C1 segment of cervical spinal cord (tissue), 14 donors: Measurements from ENCODE around the gene SPX.

Experiments
- DNase-seq, 14 donors: peaks; one replicate each; lab custom pipeline; 2025; lab: John Stamatoyannopoulos, UW

The SPX gene, protein sequence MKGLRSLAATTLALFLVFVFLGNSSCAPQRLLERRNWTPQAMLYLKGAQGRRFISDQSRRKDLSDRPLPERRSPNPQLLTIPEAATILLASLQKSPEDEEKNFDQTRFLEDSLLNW

DNA sequence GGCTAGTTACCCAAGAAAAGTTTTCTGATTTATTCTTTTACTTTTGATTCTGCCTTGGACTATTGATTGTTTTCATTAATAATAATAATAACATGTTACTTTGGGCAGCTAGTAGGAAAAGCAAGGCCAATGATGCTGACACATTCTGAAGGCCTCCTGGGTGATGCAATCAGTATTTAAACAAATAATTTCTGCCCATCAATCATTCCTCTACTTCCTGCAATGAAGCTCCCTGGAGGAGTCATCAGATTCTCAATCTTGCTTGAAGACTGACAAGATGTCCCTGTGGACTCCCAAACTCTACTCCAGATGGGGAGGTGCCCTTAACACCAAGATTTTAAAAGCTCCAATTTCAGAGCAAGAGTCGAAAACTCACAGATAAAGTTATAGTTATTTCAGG is at the start of gene SPX:
SPX (plus strand) TSS at position 244 of the 400 bp plus-strand sequence. CDS start 177 bp downstream, outside the sequence.
- no peak for DNase-seq

DNA sequence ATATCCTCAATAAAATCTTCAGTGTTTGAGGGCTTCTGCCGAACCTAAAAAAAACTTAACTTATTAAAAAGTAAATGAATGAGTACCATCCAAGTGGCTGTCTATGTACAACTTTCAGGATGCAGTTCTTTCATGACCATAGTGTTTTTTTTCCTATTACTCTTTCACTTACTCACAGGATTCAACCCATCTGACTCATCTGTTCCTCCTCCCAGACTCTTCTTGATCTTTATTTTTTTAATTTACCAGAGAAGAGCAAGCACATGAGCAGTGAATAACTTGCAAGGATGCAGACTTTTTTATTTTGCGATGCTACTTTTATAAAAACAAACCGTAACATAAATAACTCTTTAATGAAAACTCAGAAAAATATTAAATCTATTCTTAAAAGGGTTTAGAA is 49.1 kb upstream of the SPX start:
- DNase-seq, result no peak

DNA sequence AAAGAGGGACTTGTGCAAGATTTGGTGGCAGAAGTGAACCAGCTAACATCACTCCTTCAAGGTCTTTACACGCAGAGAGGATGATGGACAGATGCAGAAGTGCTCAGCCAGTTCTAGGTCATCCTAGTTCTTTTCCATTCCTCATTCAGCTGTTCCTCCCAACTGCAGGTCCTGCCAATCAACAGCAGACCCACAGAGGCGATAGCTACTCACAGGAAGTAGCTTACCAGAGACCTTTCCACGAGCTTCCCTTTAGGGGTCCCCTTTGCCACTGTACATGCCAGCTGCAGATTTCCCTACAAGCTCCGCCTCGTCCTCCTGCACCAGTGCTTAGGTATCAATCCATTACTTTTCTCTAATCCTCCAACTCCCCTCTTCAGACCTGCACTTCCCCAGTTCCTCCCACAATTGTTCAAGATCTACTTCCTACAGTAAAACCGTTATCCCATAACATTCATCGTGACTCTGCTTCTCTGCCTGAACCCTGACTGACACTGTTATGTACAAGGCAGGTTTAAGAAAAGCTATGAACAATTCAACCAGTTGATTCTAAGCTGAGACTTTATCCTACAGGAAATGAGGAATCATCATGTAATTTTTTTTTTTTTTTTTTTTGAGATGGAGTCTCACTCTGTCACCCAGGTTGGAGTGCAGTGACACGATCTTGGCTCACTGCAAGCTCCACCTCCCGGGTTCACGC is 47.2 kb upstream of the SPX start:
- DNase-seq, result no peak

DNA sequence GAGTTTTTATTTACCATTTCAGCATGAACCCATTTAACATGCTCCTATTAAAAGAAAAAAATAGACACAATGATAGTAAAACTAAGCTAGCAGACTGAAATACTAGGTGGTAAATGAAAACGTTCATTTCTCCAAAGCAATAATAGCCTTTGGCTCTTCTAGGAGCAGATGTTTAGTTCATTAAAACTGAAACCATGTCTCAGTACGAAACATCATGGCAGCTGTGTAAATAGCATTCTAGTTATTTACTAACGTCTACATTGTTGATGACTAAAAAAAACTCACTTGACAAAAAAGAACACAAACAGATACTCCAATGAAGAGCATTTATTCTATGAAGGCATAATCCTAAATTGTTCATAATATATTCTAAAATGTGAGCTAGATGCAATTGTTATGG is 42.6 kb upstream of the SPX start:
- no peak for DNase-seq

DNA sequence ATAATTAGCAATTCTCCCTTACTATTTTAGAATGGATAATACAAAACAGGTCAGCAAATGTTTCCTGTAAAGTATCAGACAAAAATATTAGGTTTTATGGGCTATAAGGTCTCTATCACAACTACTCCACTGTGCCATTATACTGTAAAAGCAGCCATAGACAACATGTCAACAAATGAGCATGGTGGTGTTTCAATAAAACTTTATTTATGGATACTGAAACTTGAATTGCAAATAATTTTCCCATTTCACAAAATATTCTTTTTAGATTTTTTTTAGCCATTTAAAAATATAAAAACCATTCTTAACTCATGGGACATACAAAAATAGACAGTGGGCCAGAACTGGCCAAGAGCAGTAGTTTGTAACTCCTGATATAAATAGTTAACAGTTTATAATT is 40.1 kb upstream of the SPX start:
- DNase-seq, result no peak

DNA sequence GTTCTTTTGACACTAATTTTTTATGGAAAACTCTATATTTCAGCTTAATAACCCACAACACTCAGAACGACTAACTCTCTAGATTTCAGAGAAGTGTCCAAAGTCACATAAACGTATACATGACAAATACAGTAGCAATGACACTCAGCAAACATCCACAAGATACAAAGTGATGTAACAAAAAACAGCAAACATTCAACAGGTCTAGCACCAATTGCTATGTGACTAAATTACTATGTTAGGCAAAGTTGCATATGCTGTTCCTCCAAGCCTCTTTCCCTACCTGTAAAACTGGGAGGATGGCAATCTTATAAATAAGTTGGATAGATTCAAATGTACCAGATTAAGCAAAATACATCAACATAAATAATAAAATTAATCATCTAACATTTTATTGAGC is 26.3 kb upstream of the SPX start:
- no peak for DNase-seq

DNA sequence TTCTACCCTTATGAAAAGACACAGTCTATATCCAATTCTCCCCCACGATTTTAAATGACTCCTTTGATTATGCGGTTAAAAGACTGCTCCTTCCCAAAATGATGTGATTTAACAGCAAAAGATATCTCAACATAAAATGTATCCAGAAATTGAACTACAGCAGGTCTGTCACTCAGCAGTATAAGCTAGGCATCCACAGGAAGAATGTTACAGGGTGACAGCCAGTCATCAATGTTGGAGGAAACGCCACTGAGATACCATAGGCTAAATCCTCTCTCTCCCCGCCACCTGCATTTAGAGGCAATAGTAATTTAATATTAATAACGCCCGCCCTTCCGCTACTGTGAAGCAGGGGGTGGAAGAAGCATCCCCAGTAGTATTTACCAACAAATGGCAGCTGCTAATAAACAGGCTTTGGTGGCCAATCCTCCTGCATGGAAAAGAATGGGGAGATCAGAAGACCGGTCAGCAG is 25.3 kb upstream of the SPX start:
- peak in 1 of 14 donors; percentile 38 for DNase-seq

DNA sequence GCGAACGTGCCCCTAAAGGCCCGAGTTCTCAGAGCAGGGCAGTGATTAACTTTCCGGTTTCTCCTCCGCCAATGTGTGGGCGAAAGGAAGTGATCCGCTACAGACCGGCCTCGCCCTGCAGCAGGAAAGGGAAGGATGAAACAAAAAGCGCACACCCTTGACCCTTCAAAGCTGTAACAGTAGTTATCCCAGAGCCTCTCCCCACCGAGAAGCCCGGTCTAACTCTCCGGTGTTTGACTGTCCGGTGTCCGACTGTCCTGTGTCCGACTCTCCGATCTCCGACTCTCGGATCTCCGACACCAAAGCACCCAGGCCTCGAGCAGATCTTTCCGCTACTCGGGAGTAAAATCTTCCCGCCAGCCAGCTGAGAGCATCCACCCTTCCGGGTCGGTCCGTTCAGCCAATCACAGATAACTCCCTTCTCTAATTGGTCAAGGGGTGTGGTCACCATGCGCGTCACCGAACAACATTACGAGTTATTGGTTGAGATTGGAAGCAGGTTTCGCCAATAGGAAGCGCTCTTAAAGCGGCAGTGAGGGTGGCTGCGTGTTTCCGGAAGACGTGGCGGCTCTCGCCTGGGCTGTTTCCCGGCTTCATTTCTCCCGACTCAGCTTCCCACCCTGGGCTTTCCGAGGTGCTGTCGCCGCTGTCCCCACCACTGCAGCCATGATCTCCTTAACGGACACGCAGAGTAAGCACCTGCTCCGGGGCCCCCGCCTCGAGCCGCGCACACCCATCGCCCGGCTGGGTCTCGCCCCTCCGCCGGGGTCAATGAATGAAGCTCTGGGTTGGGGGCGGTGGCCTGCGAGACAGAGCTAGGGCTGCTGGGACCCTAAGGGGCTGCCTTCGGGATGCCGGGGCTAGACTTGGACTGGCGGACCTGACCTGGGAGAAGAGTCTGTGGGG is 24.6 kb upstream of the SPX start, which contains the start of the genes GOLT1B and RECQL:
GOLT1B (plus strand) TSS at position 532 of the 906 bp plus-strand sequence; CDS start at position 667, 135 bp downstream.
RECQL (minus strand) TSS at position 378 of the 906 bp plus-strand sequence. CDS start 2,065 bp downstream, outside the sequence.
- DNase-seq, result peak; percentile 48 to 95 (median 90)

DNA sequence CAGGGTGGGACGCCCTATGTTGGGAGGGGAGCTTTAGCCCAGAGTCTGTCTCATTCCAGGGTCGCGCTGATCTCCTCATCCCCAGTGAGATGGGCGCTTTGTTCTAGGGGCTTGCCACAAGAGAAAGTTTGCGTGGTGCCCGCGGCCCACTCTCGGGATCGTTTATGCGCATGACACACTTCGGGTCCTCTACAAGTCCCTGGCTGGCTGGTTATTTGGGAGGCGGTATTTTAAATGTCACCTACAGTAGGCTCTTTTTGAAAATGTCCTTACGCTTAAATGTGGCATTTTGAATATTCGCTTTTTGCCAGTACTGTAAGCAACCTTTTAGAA is 24.0 kb upstream of the SPX start:
- DNase-seq, result peak in 2 of 14 donors; percentile 11 to 34

DNA sequence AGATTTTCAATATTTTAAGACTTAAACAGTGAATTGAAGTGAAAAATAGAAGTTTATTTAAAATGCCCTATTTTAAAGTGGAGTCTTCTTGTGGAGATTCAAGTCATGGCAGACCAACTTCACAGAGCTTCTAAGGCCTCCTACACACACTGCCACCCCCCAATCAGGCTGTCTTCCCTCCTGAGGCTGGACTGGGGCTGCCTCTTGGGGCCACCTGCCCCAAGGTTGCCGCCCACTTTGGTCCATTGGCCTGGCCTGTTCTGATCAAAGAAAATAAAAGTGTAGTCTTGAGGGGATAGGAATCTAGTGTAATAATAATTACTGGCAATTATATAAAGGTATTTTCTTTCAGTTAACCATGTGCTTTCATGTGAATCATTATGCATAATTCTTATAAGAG is 23.2 kb upstream of the SPX start:
- no peak for DNase-seq

DNA sequence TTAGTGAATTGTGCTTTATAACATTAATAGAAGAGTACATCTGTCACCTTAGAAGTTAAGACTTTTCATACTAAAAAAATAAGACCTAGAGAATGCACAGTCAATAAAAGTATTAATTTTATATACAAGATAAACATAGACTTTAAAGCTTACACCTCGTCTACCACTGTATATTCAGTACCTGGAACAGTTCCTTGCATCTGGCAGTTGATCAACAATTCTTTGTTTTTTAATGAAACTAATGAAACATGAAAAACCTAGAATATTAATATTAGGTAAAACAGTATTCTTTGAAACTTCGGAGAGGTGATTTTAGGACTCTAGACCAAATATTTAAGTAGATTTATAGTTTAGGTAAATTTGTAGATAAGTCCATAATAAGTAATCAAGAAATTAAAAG is 20.2 kb upstream of the SPX start:
- no peak for DNase-seq

DNA sequence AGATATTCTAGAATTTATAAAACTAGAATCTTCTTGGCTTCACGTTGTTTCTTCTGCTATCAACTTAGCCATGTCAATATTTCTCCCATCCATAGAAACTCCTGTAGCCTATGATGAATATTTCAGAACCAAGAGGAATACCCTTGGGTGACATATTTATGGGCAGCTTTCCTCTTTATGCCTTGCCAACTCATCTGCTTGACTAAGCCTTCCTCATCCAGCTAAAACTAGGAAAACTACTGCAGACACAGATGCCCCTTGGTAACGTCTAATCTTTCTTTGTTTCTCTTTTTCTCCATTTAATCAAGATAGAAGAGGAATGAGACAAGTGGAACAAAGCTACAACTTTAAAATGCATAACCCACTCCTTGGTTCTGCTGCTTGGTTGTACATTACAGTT is 18.2 kb upstream of the SPX start:
- no peak for DNase-seq

DNA sequence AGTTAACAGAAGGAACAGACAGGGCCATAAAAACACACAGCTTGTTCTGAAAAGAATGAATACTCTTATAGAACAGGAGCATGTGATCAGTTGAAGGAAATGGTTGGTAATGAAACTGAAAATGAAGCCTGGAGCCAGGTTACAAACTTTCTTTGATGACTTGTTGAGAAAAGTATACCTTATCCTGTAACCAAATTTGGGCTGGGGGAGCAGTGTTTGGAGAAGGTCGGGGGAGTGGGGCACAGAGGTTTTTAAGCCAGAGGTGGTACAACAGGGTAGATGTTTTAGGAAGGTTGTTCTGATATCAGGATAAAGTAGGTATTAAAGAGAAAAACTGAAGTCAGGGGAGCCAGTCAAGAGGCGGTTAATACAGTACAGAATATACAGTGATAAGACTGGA is 16.3 kb upstream of the SPX start:
- no peak for DNase-seq

DNA sequence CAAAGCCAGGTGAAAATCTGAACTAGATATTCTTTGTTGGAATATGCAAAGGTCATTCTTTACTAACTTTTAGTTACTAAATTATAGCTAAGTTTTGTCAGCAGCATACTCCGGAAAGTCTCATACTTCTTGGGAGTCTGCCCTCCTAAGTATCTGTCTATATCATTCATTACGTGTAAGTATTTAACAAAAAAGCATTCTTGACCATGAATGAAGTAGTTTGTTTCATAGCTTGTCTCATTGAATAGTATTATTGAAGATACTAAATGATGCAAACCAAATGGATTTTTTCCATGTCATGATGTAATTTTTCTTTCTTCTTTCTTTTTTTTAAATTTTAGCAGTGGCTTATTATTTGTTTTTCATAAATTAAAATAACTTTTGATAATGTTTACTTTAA is 9.8 kb upstream of the SPX start:
- no peak for DNase-seq

DNA sequence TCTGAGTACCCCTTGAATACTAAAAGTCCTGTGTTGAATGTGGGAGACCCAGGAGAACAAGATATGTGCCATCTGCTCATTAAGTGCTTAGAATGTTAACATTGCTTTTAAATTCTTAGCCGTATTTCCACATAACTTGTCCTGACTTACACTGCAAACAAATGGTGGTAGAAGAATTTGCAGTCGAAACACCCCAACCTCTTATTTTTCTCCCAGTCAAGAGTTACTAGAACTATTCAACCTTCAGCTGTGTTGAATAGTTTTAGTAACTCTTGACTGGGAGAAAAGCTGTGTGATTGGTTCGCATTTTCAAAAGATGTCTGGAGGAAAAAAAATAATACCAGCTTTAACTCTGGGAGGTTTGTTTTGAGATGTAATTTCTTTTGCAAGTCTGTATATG is 7.6 kb upstream of the SPX start:
- no peak for DNase-seq

DNA sequence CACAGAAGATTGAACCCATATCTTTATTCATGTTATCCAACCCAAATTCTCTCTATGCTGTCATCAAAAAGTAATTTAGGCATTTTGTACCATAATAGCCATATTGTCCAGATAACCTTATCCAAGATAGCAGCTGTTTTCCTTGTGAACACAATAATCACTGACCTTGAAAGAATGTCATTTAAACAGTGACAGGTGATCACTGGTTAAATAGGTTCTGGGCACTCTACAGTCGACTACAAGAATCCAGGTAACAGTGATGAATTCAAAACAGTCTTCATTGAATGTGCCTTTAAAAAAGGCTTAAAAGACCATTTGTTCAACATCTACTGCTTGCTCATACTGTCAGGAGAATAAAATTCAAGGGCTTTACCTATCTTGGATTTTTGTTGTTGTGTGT is 4.6 kb upstream of the SPX start:
- DNase-seq, result no peak

DNA sequence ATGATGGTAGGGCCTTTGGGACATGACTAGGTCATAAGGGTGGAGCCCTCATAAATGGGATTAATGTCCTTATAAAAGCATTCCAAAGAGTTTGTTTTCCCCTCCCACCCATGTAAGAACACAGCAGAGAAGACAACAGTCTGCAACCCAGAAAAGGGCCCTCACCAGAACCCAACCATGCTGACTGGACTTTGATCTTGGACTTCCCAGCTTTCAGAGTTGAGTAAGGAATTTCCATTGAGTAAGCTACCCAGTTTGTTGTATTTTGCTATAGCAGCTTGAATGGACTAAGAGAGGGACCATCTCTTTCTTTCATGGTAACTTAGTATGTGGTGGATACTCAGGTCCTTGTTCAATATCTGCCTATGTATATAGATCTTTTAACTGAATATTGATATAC is 2.9 kb upstream of the SPX start:
- DNase-seq, result no peak

DNA sequence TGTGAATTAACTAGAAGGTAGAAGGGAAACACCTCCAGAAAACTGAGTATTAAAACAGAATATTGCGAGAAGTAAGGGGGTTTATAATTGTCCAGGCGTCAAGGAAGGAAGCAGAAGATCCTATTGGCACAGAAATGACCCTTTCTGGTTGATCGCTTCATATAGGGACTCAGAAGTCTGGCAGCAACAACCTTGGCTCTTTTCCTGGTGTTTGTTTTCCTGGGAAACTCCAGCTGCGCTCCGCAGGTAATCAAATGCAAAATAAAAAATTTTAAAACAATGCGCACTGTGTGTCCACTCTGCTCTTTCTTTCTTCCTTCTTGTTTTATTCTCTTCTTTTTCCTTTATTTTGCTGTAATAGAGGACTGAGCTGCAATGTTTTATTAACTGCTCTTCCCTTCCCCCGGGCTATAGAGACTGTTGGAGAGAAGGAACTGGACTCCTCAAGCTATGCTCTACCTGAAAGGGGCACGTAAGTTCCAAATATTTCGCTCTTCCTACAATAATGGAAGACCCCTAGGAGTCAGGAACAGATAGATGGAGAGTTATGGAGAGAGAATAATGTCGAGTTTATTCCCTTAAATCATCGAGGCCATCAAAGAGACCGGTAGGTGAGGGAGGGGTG is 737 bp downstream of the SPX start:
- DNase-seq, result no peak

DNA sequence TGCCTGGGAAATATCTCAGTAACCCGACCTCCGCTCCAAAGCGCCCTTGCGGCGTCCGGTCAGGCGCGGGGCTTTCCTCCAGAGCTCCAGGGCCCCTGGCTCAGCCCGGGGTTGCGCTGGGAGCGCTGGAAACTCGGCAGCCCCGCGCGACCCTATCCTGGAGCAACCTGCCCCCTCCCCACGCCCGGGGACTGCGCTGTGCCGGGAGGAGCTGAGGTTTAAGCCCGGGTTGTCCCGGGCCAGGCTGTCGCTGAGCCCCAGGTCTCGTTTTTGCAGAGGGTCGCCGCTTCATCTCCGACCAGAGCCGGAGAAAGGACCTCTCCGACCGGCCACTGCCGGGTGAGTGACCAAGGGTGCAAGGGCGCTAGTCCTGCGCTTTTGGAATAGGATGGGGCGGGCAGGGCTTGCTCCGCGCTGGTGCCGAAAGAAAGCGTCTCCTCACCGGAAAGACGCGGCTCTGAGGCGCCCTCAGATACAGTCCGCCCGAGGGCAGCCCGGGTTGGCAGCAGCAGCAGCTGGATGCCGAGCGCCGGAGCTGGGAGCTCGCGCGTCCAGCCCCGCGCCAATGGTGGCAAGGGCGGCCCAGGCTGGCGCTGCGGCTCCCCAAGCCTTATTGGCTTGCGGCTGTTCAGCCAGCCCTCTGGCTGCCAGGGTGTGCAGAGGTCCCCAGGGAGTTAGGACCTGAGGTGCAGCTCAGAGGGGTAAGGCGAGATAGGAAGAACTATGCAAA is 1.5 kb downstream of the SPX start:
- DNase-seq, result peak in 9 of 14 donors; percentile 8 to 66 (median 41)

DNA sequence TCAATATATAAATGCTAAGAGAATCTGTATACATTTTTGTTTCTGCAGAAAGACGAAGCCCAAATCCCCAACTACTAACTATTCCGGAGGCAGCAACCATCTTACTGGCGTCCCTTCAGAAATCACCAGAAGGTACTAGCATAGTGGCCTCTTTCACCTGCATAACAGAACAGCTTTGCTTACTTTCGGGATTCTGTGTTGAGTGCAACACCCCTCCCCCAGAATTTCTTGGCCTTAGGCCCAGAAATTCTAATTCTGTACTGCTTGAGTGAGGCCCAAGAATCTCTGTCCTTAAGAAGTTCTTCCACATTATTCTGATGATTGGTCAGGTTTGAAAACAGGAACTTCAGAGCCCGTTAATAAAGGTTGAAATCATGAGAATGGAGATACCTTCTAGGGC is 2.9 kb downstream of the SPX start:
- DNase-seq, result peak in 1 of 14 donors; percentile 6

DNA sequence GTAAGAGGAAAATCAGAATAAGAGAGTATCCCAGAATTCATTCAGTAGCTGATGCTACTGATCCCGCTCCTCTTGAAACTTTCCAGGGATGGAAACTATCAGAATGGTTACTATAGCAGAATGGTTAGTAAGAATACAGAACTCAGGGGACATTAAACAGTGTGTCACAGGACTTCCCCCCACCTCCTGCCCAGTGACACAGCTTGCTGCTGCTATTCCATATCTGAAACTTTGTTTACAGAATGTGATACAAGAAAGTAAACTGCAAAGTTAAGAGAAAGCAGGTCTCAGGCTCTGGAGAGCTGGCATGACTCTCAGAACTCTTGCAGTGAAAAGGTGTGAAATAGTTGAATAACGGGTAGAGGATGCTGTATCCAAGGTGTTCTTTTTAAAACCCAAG is 3.4 kb downstream of the SPX start:
- DNase-seq, result no peak
